ENCODE data around the gene SLAIN2.
"Not testable (repeated sequence)": the region's sequence is repeated elsewhere in the genome, so short reads cannot be mapped to it uniquely, and the experiment has no call there.

SLAIN2 gene

GRCh38 chr4:48372272-48372671 lies 30.9 kb downstream of the SLAIN2 start:
- DNase-seq: no peak

GRCh38 chr4:48375651-48376304 lies 34.4 kb downstream of the SLAIN2 start:
- no peak for DNase-seq

DNA sequence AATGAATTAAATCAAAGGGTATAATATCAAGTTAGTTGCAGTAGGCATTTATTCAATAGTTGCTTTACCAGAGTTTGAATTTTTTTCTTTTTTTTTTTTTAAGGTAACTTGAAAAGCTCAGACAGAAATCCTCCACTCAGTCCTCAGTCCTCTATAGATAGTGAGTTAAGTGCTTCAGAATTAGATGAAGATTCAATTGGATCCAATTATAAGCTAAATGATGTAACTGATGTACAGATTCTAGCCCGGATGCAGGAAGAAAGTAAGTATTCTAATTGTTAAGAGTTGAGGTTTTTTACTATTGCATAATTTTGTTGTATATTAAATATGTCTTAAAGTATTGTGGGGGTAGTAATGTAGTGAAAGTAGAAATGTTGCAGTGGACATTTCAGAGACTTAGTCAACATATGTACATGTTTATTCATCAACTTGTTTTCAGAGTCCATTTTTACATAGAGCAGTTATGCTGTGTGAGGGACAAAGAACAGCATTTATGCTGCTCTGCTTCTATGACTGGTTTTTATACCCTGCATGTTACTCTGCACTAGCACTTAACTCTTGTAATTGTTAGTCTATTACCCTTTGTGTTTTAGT lies 38.4 kb downstream of the SLAIN2 start:
- no peak for DNase-seq

GRCh38 chr4:48380583-48381167 lies 39.3 kb downstream of the SLAIN2 start:
- no peak for DNase-seq

- DNase-seq: no peak
Observed at GRCh38 chr4:48388525-48389154, 47.3 kb downstream of the SLAIN2 start.

- no peak for DNase-seq
Observed at GRCh38 chr4:48396043-48396442, 54.7 kb downstream of the SLAIN2 start.

GRCh38 chr4:48400416-48400815 lies 59.1 kb downstream of the SLAIN2 start:
- no peak for DNase-seq

DNA sequence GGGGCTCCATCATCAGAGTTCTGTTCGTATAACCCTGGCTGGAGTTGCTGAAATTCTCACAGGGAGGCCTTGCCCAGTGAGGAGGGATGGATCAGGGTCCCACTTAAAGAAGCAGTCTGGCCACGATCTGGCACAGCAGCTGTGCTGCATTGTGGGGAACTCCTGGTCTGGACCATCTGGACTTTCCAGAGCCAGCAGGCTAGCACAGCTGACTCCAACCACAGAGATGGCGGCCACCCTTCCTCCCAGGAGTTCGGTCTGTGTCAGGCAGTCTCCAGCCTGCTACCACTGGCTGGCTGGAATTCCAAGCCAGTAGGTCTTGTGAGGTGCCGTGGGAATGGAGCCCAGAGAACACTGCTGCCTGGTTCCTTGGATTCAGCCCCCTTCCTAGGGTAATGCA lies 62.0 kb downstream of the SLAIN2 start:
- DNase-seq: no peak

DNA sequence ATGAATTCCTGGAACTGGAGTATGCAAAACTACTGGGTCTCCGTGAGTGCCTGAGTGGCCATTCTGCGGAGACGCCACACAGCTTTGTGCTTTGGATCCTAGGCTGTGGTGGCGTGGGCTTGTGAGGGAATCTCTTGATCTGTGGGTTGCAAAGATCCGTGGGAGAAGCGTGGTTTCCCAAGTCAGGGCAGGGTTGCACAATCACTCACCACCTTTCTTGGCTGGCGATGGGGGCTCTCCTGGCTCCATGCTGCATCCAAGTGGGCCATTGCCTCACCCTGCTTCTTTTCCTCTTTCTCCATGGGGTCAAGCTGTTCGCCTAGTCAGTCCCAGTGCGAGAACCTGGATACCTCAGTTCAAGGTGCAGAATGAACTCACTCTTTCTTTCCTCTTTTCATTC lies 62.5 kb downstream of the SLAIN2 start:
- no peak for DNase-seq

- DNase-seq: no peak
Observed at GRCh38 chr4:48405924-48406323, 64.6 kb downstream of the SLAIN2 start.

DNA sequence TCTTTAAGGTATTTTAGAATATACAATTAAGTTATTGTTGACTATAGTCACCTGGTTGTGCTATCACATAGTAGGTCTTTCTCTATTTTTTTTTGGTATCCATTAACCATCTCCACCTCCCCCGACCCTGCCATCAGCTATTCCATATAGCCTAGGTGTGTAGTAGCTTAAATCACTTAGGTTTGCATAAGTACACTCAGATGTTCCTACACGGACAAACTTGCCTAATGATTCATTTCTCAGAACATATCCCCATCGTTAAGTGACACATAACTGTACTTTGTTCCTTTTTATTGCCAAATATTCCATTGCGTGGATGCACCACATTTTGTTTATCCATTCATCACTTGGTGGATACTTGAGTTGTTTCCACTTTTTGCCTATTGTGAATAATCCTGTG lies 67.9 kb downstream of the SLAIN2 start:
- no peak for DNase-seq

DNA sequence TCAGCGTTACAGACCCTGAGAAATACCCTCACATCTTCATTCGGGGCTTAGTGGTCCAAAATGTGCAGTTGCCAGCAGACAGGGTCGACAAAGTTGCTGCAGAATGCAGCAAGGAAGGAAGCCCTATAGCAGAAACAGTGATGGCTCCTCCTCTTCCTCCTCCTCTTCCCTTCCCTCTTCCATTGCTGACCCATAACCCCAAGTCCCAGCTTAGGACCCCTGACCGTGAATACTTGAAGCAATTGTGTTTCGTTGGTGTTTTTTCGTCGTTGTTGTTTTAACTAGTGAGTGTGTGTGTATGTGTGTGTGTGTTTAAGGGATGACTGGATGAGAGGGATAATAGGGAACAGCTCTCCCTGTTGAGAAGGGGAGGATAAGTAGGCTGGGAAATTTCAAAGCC lies 69.5 kb downstream of the SLAIN2 start:
- DNase-seq: no peak

GRCh38 chr4:48420144-48420543 lies 78.8 kb downstream of the SLAIN2 start:
- DNase-seq: no peak

GRCh38 chr4:48421101-48421500 lies 79.8 kb downstream of the SLAIN2 start:
- no peak for DNase-seq

- no peak for DNase-seq
Observed at GRCh38 chr4:48428926-48429325, 87.6 kb downstream of the SLAIN2 start.

DNA sequence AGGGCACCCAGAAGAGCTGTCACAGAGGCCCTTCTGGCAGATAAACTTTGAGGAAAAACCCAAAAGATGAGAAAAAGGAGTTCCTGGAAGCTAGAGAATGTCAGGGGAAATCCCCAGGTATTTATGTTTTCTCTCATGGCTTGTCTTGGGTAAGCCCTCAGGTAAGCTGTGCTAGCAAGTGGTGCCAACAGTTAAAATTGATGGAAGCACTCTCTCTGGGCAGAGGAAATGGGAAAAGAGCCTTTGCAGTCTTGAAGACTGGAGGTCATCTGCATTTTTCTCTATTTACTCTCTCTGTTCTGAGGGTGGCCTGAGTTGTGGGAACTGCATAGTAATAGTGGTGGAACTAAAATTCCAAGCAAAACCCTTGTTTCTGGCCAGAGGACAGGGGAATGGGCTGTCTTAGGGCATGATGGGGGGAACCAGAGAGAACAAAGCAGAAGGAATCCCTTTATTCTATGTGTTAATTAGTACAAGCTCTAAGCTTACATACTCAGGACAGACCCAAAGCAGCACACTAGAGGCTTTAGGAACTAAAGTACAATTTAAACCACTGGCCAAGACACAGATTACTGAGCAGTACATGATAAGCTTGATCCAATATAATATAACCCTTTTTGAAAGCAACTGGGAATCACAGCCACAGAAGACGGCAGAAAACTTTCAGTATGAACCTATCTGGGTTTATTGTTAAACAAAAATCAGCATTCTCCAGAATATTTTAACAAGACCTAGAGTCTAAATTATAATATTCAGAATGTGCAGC lies 88.6 kb downstream of the SLAIN2 start:
- no peak for DNase-seq

DNA sequence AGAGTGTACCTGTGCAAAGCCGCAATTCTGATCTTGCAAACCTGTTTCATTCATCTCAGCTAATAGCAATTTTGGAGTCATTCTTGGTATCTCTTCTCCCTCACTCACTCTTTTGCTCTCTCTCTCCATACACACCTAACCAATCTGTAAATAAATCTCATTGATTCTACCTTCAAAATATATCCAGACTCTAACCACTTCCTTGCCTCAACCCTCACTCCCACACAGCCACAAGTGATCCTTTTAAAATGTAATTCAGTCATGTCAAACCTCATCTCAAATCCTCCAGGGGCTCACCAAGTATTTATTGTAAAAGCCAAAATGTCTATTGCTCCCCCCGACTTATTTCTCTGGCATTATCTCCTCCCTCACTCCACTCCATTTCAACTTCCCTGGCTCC lies 90.1 kb downstream of the SLAIN2 start:
- no peak for DNase-seq

DNA sequence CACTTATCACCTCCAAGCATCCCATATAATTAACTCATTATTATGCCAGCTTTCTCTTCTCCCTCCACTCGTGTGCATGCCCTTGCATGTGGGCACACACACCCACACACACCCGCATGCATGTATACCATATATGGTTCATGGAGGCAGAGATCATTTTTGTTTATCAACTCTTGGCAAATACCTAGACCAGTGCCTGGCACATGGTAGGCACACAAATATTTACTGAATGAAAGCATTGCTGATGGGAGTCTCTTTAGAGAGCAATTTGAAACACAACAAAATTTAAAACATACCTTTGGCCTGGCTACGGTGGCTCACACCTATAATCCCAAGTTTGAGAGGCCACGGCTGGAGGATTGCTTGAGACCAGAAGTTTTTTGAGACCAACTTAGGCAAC lies 90.7 kb downstream of the SLAIN2 start:
- DNase-seq: no peak

DNA sequence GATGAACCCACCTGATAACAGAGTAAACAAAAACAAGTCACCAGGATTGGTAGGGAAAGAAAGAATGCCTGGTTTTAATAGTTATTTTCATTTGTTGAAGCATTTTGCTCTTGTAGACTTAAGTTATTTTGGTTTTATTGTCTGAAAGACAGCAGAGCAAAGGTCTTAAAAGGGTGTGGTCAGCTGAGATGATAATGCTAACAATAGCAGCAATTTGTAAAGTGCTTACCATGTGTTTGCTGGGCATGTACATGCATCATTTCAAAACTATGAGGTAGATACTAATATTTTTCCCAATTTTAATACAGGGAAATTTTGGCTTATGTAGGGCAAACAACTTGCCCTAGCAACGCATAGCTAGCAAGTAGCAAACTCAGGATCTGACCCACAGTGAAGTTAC lies 95.0 kb downstream of the SLAIN2 start:
- DNase-seq: no peak

DNA sequence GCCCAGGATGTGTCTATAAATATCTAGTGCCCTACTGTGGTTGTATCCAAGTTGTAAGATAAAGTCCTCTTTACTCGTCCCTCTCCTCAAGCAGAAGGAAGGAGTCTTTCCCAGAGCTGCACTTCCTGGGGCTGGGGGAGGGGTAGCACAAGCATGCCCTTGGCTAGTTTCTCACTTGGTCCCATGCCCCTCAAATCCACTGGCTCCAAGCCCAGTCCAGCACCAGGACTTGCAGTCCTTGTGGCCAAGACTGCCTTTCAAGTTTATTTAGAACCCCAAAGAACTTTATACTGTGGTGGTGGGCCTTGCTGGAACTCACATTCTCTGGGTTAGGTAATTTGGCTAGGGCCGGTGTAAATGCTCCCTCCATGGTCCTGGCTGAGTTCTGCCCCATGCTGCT lies 98.7 kb downstream of the SLAIN2 start:
- DNase-seq: no peak

- not testable (repeated sequence) for DNase-seq
Observed at GRCh38 chr4:48440914-48441313, 99.6 kb downstream of the SLAIN2 start.

GRCh38 chr4:48445704-48446103 lies 104.4 kb downstream of the SLAIN2 start:
- peak; percentile 2 for DNase-seq

DNA sequence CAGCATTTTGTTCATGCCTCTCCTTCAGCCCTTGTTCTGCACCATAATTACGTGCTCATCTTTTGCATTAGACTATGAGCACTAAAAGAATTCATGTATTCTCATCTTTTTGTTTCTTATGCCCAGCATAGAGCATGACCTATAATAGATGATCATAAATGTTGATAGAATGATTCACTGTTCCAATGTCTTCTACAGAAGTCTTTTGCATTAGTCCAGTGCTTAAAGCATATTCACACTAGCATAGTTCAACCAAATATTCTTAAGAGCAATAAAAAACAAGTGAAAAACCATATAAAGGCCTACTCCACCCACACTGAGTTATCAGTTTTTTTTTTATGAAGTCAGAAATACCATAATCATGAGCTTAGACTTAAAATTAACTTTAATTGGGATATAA lies 105.3 kb downstream of the SLAIN2 start:
- DNase-seq: no peak

- no peak for DNase-seq
Observed at GRCh38 chr4:48449151-48449550, 107.8 kb downstream of the SLAIN2 start.

All from NCI-H446 treated with DMSO at 0.1 percent for 48 hours (cell line).